ENCODE data around the gene PARVG. TPM values are rescaled to one million over a fixed set of nuclear protein-coding genes. Genes with fewer than 3 reads are reported as not detected.

Gene PARVG
- total and polyA plus RNA-seq, 12 donors: 0.90 to 16.2 (median 2.1) TPM

GRCh38 chr22:44166498-44167276 is 14.0 kb upstream of the PARVG start:
- H3K9me3 ChIP-seq: no peaks in the 10 kb centered on the region
- 90 to 93% methylated on average over 20 of the region's 20 CpGs for WGBS, 2 donors
- TF ChIP-seq CTCF (IDR thresholded peaks at IDR 0.05): no peak
- no peak overlapping the region for H3K4me3 ChIP-seq
- H3K4me1 ChIP-seq: peaks cover 0 to 6% (median 0%) of the 10 kb centered on the region in 9 donors
- H3K36me3 ChIP-seq: peaks cover 0 to 71% (median 0%) of the 10 kb centered on the region in 9 donors
- ATAC-seq (no peak), DNase-seq (no peak)
- intact Hi-C loops (cut with DNase I): no loop called here
- H3K27ac ChIP-seq: no peak overlapping the region
- no peaks in the 10 kb centered on the region for H3K27me3 ChIP-seq

GRCh38 chr22:44167501-44167900 is 13.2 kb upstream of the PARVG start:
- no peaks in the 10 kb centered on the region for H3K9me3 ChIP-seq
- intact Hi-C loops (cut with DNase I): no loop called here

GRCh38 chr22:44168206-44168605 is 12.5 kb upstream of the PARVG start:
- no peak for TF ChIP-seq CTCF (IDR thresholded peaks at IDR 0.05)
- intact Hi-C loops (cut with DNase I): no loop called here
- peaks cover 0 to 21% (median 0%) of the 10 kb centered on the region in 9 donors for H3K4me1 ChIP-seq
- H3K27me3 ChIP-seq: no peaks in the 10 kb centered on the region
- DNase-seq (no peak), ATAC-seq (no peak)
- peaks cover 0 to 67% (median 0%) of the 10 kb centered on the region in 9 donors for H3K36me3 ChIP-seq
- 86 to 90% methylated on average over 13 of the region's 13 CpGs for WGBS, 2 donors
- H3K27ac ChIP-seq: no peak overlapping the region
- H3K9me3 ChIP-seq: no peaks in the 10 kb centered on the region
- H3K4me3 ChIP-seq: no peak overlapping the region

More at GRCh38 chr22:44167501-44167900, 13.2 kb upstream of the PARVG start:
- peaks cover 0 to 70% (median 0%) of the 10 kb centered on the region in 9 donors for H3K36me3 ChIP-seq
- no peak overlapping the region for H3K4me3 ChIP-seq
- 61 to 79% methylated on average over 11 to 12 of the region's 12 CpGs for WGBS, 2 donors
- TF ChIP-seq CTCF (IDR thresholded peaks at IDR 0.05): no peak
- no peak overlapping the region for H3K27ac ChIP-seq
- ATAC-seq: no peak
- no peaks in the 10 kb centered on the region for H3K27me3 ChIP-seq
- H3K4me1 ChIP-seq: peaks cover 0 to 14% (median 0%) of the 10 kb centered on the region in 9 donors
- no peak for DNase-seq

GRCh38 chr22:44170470-44170869 is 10.3 kb upstream of the PARVG start:
- Histone ChIP-seq H3K4me1 (peaks cover 0 to 33% (median 0%) of the 10 kb centered on the region in 9 donors), H3K4me3 (no peak overlapping the region), H3K36me3 (peaks cover 0 to 46% (median 0%) of the 10 kb centered on the region in 9 donors), H3K9me3 (no peaks in the 10 kb centered on the region), H3K27ac (no peak overlapping the region), H3K27me3 (no peaks in the 10 kb centered on the region)
- no peak for DNase-seq
- WGBS, 2 donors: 88 to 91% methylated on average over 11 of the region's 11 CpGs
- intact Hi-C loops (cut with DNase I): no loop called here
- TF ChIP-seq CTCF (IDR thresholded peaks at IDR 0.05): no peak
- ATAC-seq: no peak

Data from heart right ventricle (tissue), 16 donors.